ENCODE data around the gene INTS4. TPM values are rescaled to one million over a fixed set of nuclear protein-coding genes. Genes with fewer than 3 reads are reported as not detected.

INTS4 gene
- total and polyA plus RNA-seq, 2 of the 8 experiments (the other 6 are each of a cell fraction or from before 2014, with no cell fraction given): 27.0 to 31.3 TPM

DNA sequence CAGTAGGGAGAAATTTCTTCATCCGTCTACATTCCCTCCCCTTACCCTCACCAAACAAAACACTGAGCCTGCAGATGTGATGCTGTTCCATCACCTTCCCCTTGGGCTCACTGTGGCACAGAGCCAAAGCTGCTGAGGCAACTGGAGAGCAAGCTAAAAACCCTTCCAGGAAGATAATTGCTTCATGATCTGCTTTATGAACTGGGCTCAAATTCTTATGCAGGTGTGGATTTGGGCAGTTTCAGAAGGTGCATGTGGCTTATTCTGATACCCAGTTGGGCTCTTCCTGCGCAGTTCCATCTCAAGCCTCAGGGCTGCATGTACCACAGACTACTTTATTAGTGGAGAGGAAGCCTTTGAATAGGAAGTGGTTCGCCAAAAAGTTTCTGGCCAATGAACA is 115.2 kb downstream of the INTS4 start:
- no peak overlapping the region for H3K4me2 ChIP-seq (ENCODE audit: insufficient read depth in 1 of 2, low read depth in 2 of 2, low read length in 2 of 2)
- no peak overlapping the region for H3K23ac ChIP-seq (ENCODE audit: insufficient read length)
- H3K9me3 ChIP-seq (ENCODE audit: insufficient read depth in 2 of 2, low read depth in 1 of 2, low read length in 1 of 2): no peaks in the 10 kb centered on the region
- H2BK15ac ChIP-seq (ENCODE audit: low read length): no peak overlapping the region
- H3K4ac ChIP-seq (replicated peaks; ENCODE audit: insufficient read length, low read depth, low read length): no peak overlapping the region
- no peak overlapping the region for H2AFZ ChIP-seq (ENCODE audit: low read length)
- H4K91ac ChIP-seq (replicated peaks; ENCODE audit: insufficient read length, low read length): no peak overlapping the region
- no peaks in the 10 kb centered on the region for H3K79me1 ChIP-seq (ENCODE audit: low read depth, low read length)
- H2BK12ac ChIP-seq (ENCODE audit: low read depth, low read length): no peak overlapping the region
- ChIA-PET POLR2A (ENCODE audit: partially characterized antibody) (no interaction called here), CTCF (ENCODE audit: partially characterized antibody) (interaction anchor here (0.9 kb wide), 1 partner anchor 158 kb away, joined by 3 read pairs; no protein-coding TSS in a partner anchor)
- 87% methylated on average over 3 of the region's 3 CpGs; no CpG with 5 or more reads in 1 of the 2 experiments for WGBS, 2 experiments (ENCODE audit: extremely low coverage in 1 of 2, insufficient coverage in 1 of 2, insufficient read length in 1 of 2, insufficient replicate concordance in 2 of 2, low coverage in 1 of 2, low lambda C conversion rate in 2 of 2, missing lambda C conversion rate in 1 of 2)
- TF ChIP-seq NANOG (IDR thresholded peaks at IDR 0.05; ENCODE audit: insufficient read depth, low read depth, low read length, poor library complexity, severe bottlenecking) (no peak), RAD21 (IDR thresholded peaks at IDR 0.05 in 1 of 2, conservative IDR thresholded peaks at IDR 0.05 in 1 of 2; ENCODE audit: low read depth in 2 of 2, low read length in 2 of 2) (peak in 1 of 2 experiments; percentile 6; a peak in 1 of 4 replicates)
- H3K36me3 ChIP-seq (ENCODE audit: control insufficient read depth in 2 of 4, insufficient read depth in 4 of 4, low read length in 3 of 4): peaks cover 0 to 11% (median 3%) of the 10 kb centered on the region in 4 experiments; a peak in 5 of 8 replicates
- no peak overlapping the region for H4K8ac ChIP-seq (ENCODE audit: extremely low read depth, insufficient read depth, low read length)
- H3K14ac ChIP-seq (ENCODE audit: insufficient read length): no peak overlapping the region
- FAIRE-seq (no peak), DNase-seq (ENCODE audit: low read depth in 1 of 2, low spot score in 2 of 2) (no peak)
- no peaks in the 10 kb centered on the region for H3K27me3 ChIP-seq (replicated peaks in 1 of 4; ENCODE audit: control insufficient read depth in 3 of 4, extremely low read depth in 1 of 4, insufficient read depth in 3 of 4, low read length in 3 of 4)
- H3K23me2 ChIP-seq (ENCODE audit: low read depth, low read length): no peaks in the 10 kb centered on the region
- no peak overlapping the region for H2BK5ac ChIP-seq (ENCODE audit: low read depth, low read length)
- H3K18ac ChIP-seq (ENCODE audit: extremely low read depth, low read length): no peak overlapping the region
- no peak overlapping the region for H3K4me3 ChIP-seq (ENCODE audit: extremely low read depth in 1 of 4, insufficient read depth in 2 of 4, low read depth in 3 of 4, low read length in 4 of 4)
- no peak overlapping the region for H2AK5ac ChIP-seq (ENCODE audit: low read depth, low read length)
- peaks cover 0 to 4% (median 0%) of the 10 kb centered on the region in 4 experiments; a peak in 3 of 7 replicates for H3K4me1 ChIP-seq (replicated peaks in 1 of 4; ENCODE audit: control insufficient read depth in 3 of 4, insufficient read depth in 4 of 4, low read length in 3 of 4)
- H3K56ac ChIP-seq (replicated peaks; ENCODE audit: insufficient read length, low read depth, low read length): no peak overlapping the region
- H4K5ac ChIP-seq (ENCODE audit: insufficient read length, low read depth, low read length): no peak overlapping the region
- H4K20me1 ChIP-seq (replicated peaks in 1 of 2; ENCODE audit: control insufficient read depth in 1 of 2, insufficient read depth in 2 of 2, low read length in 2 of 2): no peaks in the 10 kb centered on the region
- no peak overlapping the region for H2BK120ac ChIP-seq (replicated peaks; ENCODE audit: low read depth, low read length)
- H3K79me2 ChIP-seq (ENCODE audit: control insufficient read depth in 1 of 2, insufficient read depth in 2 of 2, low read length in 2 of 2): no peaks in the 10 kb centered on the region
- H2BK20ac ChIP-seq (ENCODE audit: low read length): no peak overlapping the region
- H3K9ac ChIP-seq (replicated peaks in 1 of 4; ENCODE audit: extremely low read depth in 1 of 4, low read depth in 3 of 4, low read length in 3 of 4): no peak overlapping the region
- H3K27ac ChIP-seq (ENCODE audit: low read depth, low read length): no peak overlapping the region
